ENCODE data around the gene PRPF18. TPM values are rescaled to one million over a fixed set of nuclear protein-coding genes. Genes with fewer than 3 reads are reported as not detected.

Gene PRPF18
- total RNA-seq, 1 experiment from 2014 or later: 10.2 TPM

DNA sequence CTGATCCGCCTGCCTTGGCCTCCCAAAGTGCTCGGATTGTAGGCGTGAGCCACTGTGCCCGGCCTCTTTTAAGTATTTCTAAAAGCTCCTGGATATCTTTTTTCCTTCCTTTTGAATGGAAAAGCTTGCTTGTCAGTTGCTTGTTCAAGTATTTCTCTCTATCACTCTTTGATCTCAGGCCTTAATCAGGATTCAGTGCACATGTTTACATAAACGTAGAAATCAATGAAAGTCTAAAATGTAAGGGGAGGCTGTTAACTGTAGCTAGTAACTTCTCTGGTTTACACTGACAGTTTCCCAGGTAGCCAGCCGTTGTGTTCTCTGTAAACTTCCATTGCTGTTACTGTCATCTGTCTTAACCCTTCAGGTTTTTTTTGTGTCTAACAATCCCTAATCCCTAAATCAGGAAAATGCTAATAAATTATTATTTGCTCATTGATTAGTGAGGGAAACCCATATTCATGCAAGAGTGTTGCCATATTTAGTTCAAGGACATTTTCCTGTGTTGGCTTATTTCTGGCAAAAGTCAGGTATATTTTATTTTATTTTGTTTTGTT, 1.5 kb upstream of the PRPF18 start:
- no TSS peak for BruUV-seq (replicated peaks)
- peaks cover 23% of the 10 kb centered on the region for H3K79me2 ChIP-seq (ENCODE audit: low read length)
- intact Hi-C loops (cut with micrococcal nuclease): loop anchor here (5.0 to 10.0 kb wide), 2 partner anchors 50 to 93 kb away; no protein-coding TSS in a partner anchor
- POLR2A ChIA-PET (ENCODE audit: unreplicated experiment): no interaction called here
- no peaks in the 10 kb centered on the region for H3F3A ChIP-seq (ENCODE audit: low read length, unreplicated experiment)
- H3K9me2 ChIP-seq (replicated peaks; ENCODE audit: low read length): no peaks in the 10 kb centered on the region
- H4K20me1 ChIP-seq (ENCODE audit: low read length): no peaks in the 10 kb centered on the region
- no peaks in the 10 kb centered on the region for H3K4me1 ChIP-seq (ENCODE audit: insufficient read depth, low read length)
- no peak for ATAC-seq
- H3K36me3 ChIP-seq (ENCODE audit: low read depth, low read length): no peaks in the 10 kb centered on the region
- no peak for DNase-seq
- H3K27me3 ChIP-seq (ENCODE audit: low read length): no peaks in the 10 kb centered on the region
- H2AFZ ChIP-seq (ENCODE audit: low read length): no peak overlapping the region
- no peak overlapping the region for H3K4me2 ChIP-seq (ENCODE audit: low read length)
- H3K9me3 ChIP-seq (ENCODE audit: low read length): no peaks in the 10 kb centered on the region
- no peak overlapping the region for H3K27ac ChIP-seq (ENCODE audit: low read length)
- no peak overlapping the region for H3K9ac ChIP-seq (ENCODE audit: low read length)
- no peak for TF ChIP-seq EZH2 (IDR thresholded peaks at IDR 0.05; ENCODE audit: low read length, unreplicated experiment)
- TF ChIP-seq EZH2phosphoT487 (IDR thresholded peaks at IDR 0.05; ENCODE audit: borderline replicate concordance, low read length): no peak
- TF ChIP-seq, protein P1, sequence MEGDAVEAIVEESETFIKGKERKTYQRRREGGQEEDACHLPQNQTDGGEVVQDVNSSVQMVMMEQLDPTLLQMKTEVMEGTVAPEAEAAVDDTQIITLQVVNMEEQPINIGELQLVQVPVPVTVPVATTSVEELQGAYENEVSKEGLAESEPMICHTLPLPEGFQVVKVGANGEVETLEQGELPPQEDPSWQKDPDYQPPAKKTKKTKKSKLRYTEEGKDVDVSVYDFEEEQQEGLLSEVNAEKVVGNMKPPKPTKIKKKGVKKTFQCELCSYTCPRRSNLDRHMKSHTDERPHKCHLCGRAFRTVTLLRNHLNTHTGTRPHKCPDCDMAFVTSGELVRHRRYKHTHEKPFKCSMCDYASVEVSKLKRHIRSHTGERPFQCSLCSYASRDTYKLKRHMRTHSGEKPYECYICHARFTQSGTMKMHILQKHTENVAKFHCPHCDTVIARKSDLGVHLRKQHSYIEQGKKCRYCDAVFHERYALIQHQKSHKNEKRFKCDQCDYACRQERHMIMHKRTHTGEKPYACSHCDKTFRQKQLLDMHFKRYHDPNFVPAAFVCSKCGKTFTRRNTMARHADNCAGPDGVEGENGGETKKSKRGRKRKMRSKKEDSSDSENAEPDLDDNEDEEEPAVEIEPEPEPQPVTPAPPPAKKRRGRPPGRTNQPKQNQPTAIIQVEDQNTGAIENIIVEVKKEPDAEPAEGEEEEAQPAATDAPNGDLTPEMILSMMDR (conservative IDR thresholded peaks at IDR 0.05; ENCODE audit: low read depth, low read length): no peak
- H3K4me3 ChIP-seq (ENCODE audit: low read length): no peak overlapping the region
- CTCF ChIA-PET: no interaction called here

GRCh38 chr10:13585943-13586342, 822 bp upstream of the PRPF18 start:
- H3K79me2 ChIP-seq (ENCODE audit: low read length): peaks cover 23% of the 10 kb centered on the region
- DNase-seq: no peak
- no peak overlapping the region for H3K9ac ChIP-seq (ENCODE audit: low read length)
- BruUV-seq (replicated peaks): no TSS peak
- ChIA-PET POLR2A (ENCODE audit: unreplicated experiment) (no interaction called here), CTCF (no interaction called here)
- H3K4me3 ChIP-seq (ENCODE audit: low read length): no peak overlapping the region
- H3K27me3 ChIP-seq (ENCODE audit: low read length): no peaks in the 10 kb centered on the region
- H3F3A ChIP-seq (ENCODE audit: low read length, unreplicated experiment): no peaks in the 10 kb centered on the region
- no peaks in the 10 kb centered on the region for H3K9me2 ChIP-seq (replicated peaks; ENCODE audit: low read length)
- no peaks in the 10 kb centered on the region for H4K20me1 ChIP-seq (ENCODE audit: low read length)
- no peak overlapping the region for H3K27ac ChIP-seq (ENCODE audit: low read length)
- no peak for ATAC-seq
- H3K36me3 ChIP-seq (ENCODE audit: low read depth, low read length): no peaks in the 10 kb centered on the region
- peak overlapping the region; percentile 81; the same call in 1 of the 2 replicates for H2AFZ ChIP-seq (ENCODE audit: low read length)
- H3K4me1 ChIP-seq (ENCODE audit: insufficient read depth, low read length): no peaks in the 10 kb centered on the region
- TF ChIP-seq EZH2phosphoT487 (IDR thresholded peaks at IDR 0.05; ENCODE audit: borderline replicate concordance, low read length): no peak
- TF ChIP-seq, protein P1 (conservative IDR thresholded peaks at IDR 0.05; ENCODE audit: low read depth, low read length): no peak
- no peak for TF ChIP-seq EZH2 (IDR thresholded peaks at IDR 0.05; ENCODE audit: low read length, unreplicated experiment)
- H3K9me3 ChIP-seq (ENCODE audit: low read length): no peaks in the 10 kb centered on the region
- H3K4me2 ChIP-seq (ENCODE audit: low read length): peak overlapping the region; percentile 84
- intact Hi-C loops (cut with micrococcal nuclease): loop anchor here (5.0 to 10.0 kb wide), 2 partner anchors 51 to 94 kb away; no protein-coding TSS in a partner anchor

- peak overlapping the region; percentile 89 for H3K4me3 ChIP-seq (ENCODE audit: low read length)
- no peak for TF ChIP-seq EZH2phosphoT487 (IDR thresholded peaks at IDR 0.05; ENCODE audit: borderline replicate concordance, low read length)
- no peak for TF ChIP-seq EZH2 (IDR thresholded peaks at IDR 0.05; ENCODE audit: low read length, unreplicated experiment)
- TF ChIP-seq, protein P1 (conservative IDR thresholded peaks at IDR 0.05; ENCODE audit: low read depth, low read length): no peak
- H3K27me3 ChIP-seq (ENCODE audit: low read length): no peaks in the 10 kb centered on the region
- H3F3A ChIP-seq (ENCODE audit: low read length, unreplicated experiment): no peaks in the 10 kb centered on the region
- H3K36me3 ChIP-seq (ENCODE audit: low read depth, low read length): no peaks in the 10 kb centered on the region
- peak overlapping the region; percentile 84 for H3K4me2 ChIP-seq (ENCODE audit: low read length)
- peak overlapping the region; percentile 81; the same call in 1 of the 2 replicates for H2AFZ ChIP-seq (ENCODE audit: low read length)
- ATAC-seq (peak; percentile 26), DNase-seq (no peak)
- ChIA-PET CTCF (interaction anchor here (1.4 kb wide), 1 partner anchor 215 kb away, joined by 5 read pairs; no protein-coding TSS in a partner anchor), POLR2A (ENCODE audit: unreplicated experiment) (no interaction called here)
- BruUV-seq (replicated peaks): TSS peak; percentile 80
- H3K79me2 ChIP-seq (ENCODE audit: low read length): peaks cover 23% of the 10 kb centered on the region
- intact Hi-C loops (cut with micrococcal nuclease): loop anchor here (5.0 to 10.0 kb wide), 2 partner anchors 53 to 95 kb away; no protein-coding TSS in a partner anchor
- peak overlapping the region; percentile 82 for H3K9ac ChIP-seq (ENCODE audit: low read length)
- H3K9me3 ChIP-seq (ENCODE audit: low read length): no peaks in the 10 kb centered on the region
- no peaks in the 10 kb centered on the region for H3K4me1 ChIP-seq (ENCODE audit: insufficient read depth, low read length)
- no peaks in the 10 kb centered on the region for H4K20me1 ChIP-seq (ENCODE audit: low read length)
- no peak overlapping the region for H3K27ac ChIP-seq (ENCODE audit: low read length)
- no peaks in the 10 kb centered on the region for H3K9me2 ChIP-seq (replicated peaks; ENCODE audit: low read length)
Observed at GRCh38 chr10:13587391-13587790, 626 bp downstream of the PRPF18 start.

Data from PC-3 (cell line).